NCI-H446 (cell line): ENCODE results near the gene UPF1.

Source experiments
- DNase-seq, 2 experiments: peaks; one replicate each; lab custom pipeline; 2025; lab: John Stamatoyannopoulos, UW

UPF1 gene

DNA sequence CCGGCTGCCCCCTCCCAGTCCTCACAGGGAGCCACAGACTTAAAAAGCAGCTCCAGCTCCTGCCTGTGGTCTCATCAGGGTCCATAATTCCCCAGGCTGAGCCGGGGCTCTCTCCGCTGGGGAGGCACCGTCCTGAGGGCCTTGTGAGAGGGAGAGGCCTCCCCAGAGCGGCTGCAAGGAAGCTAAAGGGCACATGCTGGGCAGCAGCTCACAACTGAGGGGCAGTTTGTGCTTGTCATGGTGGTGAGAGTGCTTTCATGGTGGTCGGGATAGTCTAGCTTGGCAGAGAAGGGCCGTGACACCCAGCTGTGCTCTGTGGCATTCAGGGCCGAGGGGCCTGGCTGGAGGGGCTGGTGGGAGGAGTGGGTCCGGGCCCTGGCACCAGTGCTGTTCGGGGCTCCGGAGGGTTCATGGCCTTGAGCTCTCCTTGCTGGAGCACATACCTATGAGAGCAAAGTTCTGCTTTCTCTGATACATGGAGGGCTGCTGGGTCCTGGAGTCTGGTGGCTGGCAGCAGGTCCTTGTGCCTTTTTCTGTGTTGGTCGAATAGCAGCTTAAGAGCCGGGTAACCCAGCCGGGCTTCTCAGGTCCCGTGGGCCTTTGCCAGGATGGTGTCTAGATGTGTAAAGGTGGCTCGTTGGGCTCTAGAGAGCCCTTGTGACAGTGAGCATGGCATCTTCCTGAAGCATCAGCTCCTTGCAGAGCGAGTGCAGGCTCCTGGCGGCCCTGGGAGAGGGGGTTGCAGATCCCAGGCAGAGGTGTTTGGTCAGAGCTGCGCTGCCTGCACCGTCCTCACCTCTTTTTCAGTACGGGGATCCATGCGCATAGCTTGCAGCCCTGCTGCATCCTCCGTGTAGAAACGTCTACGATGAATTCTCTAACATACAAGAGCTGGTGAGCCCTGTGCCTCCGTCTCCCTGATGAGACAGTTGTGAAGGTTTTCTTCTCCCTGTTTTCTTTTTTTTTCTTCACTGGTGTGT is 8.8 kb downstream of the UPF1 start:
- DNase-seq = no peak

DNA sequence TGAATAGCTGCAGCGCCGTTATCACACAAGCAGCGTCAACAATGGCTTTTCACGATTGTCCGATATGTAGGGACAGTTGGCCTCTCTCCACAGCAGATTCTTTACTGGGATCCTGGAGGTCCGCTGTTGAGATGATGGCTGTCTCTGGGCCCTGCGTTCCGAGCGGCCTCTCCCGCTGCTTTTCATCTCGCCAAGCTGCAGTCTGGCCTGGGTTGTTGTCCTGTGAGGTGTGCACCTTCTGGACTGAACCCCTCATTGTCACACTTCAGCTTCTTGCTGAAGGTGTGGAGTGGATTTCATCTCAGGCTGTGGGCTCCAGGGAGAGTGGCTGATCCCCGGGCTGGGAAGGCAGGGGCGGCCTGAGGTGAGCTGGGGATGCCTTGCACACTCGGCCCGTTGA is 9.6 kb downstream of the UPF1 start:
- no peak for DNase-seq

DNA sequence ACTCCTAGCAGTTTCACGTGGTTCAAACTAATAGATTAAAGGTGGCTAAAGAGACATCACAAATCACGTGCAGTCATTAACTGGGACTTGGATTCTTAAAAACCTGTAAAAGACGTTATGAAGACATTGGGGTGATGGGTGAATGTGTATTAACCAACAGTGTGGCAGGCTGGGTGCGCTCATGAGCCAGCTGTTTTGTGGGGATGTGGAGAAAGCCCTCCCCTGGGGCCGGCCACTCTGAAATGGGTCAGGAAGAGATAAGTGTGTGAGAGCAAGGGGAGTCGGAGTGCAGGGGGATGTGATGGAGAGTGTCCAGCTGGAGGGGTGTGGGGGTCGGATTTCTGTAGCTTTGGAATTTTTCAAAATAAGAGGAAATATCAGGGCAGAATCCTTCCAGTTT is 10.4 kb downstream of the UPF1 start:
- DNase-seq = no peak

DNA sequence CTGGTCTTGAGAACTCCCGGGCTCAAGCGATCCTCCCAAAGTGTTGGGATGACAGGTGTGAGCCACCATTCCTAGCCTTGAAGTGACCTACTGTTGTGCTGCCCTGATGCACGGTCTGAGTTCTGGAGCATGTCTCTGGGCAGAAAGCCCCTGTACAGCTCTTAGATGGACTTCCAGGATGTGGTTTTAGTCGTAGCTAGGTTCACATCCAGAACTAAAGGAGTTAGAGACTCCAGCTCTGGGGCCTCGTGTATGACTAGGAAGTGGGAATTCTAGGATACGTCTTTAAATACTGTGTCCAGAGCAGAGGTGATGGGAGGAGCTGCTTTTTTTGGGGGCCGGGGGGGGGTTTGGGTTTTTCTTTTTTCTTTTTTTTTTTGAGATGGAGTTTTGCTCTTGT is 12.2 kb downstream of the UPF1 start:
- no peak for DNase-seq

DNA sequence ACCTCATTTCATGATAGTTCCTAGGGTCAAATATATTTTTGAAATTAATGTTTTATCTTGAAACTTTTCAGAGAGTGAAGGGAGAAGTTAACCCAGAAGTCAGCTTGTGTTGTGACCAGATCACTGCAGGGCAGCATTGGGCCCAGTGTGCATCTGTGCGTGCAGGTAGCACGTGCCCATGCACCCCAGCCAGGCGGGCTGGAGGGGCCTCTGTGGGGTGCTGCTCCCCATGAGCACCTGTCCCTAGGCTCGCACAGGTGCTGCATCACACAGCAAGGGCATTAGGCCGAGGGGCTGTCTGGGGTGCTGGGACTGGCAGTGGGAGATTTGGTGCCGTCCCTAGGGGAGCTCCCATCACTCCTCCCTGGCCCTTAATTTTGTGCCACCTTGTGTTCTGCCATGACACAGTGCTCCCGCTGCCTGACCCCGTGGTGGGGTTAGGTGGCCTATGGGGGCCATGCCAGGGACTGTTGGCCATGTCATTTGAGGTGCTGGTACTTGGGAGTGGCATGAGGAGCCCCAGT is 13.1 kb downstream of the UPF1 start:
- DNase-seq = no peak

DNA sequence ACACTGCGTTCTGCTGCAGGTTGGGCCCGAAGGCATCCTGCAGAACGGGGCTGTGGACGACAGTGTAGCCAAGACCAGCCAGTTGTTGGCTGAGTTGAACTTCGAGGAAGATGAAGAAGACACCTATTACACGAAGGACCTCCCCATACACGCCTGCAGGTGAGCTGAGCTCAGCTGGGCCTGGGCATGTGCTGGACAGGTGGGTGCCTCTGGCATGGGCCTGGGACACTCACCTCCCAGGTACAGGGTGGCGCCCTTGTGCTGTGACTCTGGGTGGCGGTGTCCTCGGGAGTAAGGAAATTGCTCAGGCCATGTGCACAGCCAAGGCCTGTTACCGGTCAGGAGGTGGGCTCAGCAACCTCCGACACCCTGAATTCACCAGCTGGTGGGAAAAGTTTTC is 14.2 kb downstream of the UPF1 start:
- no peak for DNase-seq

DNA sequence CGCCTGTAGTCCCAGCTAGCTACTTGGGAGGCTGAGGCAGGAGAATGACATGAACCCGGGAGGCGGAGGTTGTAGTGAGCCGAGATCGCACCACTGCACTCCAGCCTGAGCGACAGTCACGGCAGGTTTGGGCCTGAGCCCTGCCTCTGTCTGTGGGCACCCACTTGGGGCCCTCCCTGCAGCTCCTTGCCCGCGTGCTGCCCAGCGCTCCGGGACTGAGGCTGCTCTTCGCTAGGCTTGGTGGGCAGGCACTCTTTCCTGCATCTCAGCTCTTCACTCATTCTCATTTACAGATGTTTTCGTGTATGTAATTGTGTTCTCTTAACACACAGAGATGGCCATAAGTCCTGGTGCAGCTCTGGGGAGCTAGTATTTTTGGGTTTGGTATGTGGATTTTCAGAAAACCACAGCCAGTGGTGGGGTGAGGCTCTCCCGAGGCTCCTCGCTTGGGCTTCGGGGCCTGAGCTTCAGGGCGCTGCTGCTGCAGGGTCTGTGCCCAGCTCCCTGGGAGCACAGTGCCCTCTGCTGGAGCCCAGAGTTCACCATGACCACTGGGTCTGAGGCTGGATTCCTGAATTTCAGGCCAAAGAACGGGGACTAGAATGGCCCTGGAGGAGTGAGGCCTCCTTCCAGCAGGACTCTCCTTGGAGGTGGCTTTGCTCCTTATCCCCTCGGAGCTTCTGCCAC is 15.2 kb downstream of the UPF1 start:
- peak; percentile 28 to 72 for DNase-seq

DNA sequence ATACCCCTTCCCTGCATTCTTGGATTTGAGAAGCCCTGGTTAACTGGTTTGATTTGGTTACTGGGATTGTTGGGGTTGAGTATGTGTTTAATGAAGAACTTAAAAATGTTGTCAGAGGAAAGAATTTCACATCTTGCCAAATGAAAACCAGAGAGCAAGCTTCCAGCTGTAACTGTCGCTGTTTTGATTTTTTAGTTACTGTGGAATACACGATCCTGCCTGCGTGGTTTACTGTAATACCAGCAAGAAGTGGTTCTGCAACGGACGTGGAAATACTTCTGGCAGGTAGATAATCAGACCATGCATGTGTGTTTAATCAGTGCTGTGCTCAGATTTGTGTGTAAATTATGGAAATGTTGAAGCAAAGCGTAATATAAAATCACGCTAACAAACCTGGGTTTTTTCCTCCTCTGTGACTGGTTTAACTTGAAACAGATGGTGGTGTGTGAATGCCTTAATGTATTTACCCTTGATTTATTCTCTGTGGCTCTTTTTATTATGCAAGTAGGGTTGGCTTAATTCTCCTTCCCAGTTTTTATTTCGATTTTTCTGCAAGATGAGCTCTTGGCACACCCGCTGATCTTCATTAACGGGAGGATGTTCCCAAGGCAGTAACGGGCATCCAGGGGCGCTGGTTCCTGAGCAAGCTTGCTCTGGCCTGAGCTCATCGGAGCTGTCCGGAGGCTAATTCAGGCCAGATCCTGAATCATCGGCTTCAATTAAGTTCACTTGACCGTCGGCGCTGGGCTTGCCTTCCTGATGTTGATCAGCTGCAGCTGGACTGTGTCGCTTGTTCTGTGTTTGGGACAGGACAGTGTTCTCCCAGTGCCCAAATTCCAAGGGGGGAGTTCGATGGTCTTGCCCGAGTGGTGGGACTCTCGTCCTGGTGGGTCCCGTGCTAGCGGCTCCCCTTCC is 16.0 kb downstream of the UPF1 start:
- DNase-seq = no peak

DNA sequence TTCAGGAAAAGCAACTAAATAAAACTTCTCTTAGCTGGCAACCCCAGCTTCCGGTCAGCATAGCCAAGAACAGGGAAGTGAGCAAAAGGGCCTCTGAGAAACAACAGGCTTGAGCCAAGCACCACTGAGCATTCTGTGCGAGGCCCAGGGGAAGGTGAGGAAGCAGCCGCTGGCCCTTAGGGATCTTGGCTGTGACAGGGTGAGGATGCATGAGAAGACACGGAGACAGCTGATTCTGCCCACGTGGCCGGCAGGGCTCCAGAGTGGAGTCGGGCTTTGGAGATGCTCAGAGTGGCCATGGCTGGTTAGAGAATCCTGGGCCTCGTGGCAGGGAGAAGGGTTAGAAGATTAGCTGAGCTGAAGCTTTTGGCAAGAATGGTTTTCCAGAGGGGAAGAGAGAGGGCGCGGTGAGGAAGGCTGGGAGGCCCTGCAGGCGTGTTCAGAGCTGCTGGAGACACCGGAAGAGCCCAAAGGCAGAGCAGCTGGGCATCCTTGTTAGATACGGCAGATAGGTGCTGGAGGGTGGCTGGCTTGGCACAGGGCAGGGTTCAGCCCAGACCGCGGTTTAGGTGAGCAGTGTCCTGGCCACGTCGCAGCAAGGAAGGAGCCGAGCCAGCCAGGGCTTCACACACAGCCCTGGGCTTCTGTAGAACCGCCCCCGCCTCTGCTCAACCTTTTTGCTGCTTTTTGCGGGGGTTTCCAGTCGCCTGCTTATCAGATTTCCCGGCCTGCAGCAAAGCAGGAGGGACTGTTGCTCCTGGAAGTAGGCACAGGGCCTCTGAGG is 17.3 kb downstream of the UPF1 start:
- no peak for DNase-seq

DNA sequence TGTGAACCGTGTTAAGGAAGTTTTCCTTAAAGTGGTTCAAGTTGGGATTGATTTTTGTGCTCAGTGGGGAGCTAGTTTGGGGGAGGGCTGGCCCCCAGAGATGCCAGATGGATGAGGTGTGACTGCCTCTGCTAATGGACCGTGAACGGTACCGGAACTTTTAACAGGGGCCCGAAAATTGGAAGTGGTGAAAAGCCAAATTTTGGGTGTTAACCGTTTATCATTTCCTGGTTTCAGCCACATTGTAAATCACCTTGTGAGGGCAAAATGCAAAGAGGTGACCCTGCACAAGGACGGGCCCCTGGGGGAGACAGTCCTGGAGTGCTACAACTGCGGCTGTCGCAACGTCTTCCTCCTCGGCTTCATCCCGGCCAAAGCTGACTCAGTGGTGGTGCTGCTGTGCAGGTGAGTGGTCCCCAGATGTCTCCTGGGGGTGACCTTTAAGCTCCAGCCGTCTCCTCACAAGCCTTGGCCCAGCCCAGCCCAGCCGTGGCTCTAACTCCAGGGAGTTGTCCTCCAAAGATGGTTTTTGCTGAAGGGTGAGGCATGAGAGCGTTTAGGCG is 18.2 kb downstream of the UPF1 start:
- no peak for DNase-seq

DNA sequence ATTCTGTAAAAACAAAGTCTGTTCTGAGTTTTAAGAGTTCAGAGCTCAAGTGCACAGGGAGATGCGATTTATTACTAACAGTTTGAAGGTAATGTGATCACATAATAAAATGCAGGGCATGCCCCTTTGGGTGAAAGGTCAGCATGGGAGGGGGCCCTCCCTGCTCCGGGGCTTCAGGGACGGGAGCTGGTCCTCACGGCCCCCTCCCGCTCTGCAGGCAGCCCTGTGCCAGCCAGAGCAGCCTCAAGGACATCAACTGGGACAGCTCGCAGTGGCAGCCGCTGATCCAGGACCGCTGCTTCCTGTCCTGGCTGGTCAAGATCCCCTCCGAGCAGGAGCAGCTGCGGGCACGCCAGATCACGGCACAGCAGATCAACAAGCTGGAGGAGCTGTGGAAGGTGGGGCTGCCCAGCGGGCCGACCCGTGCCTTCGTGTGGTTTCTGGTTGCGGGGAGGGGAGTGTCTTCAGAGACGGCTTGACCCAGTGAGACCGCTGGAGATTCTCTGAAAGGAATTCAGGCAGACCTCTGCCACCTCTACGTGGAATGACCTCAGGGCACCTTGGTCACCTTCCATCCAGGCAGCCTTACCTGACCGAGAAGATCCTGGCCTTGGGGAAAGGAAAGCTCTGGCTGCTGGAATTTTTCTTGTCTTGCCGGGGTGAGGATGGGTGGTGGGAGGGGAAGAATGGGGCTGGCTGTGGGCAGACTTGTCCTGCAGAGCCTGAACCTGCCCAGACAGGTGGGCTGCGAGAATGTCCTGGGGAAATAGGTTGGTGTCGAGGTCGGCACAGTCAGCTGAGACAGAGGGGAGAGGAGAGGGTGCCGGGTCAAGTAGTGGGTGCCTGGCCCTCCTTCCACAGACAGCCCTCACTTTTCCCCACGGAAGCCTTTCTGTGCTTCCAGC is 19.0 kb downstream of the UPF1 start:
- no peak for DNase-seq

DNA sequence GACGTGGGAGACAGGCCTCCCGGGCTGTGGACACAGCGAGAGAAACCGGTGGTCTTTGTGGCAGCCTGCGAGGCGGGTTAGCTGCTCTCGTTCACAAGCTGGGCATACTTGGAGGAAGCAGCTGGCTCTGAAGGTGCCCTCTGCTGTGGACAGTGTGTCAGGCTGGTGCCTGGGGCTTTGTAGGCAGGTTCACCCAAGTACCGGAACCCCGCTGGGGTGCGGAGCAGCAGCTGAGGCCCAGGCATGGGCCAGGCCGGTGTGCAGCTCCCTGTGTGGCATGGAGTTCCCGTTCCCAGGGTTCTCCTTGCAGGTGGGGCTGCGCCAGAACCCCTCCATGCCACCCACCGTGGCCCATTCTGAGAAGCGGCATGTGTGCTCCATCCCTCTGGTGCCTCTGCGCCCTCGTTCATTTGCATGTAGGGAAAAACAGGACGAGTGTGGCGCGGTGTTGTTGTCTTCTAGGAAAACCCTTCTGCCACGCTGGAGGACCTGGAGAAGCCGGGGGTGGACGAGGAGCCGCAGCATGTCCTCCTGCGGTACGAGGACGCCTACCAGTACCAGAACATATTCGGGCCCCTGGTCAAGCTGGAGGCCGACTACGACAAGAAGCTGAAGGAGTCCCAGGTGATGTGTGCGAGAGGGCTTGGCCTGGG is 20.0 kb downstream of the UPF1 start:
- no peak for DNase-seq

DNA sequence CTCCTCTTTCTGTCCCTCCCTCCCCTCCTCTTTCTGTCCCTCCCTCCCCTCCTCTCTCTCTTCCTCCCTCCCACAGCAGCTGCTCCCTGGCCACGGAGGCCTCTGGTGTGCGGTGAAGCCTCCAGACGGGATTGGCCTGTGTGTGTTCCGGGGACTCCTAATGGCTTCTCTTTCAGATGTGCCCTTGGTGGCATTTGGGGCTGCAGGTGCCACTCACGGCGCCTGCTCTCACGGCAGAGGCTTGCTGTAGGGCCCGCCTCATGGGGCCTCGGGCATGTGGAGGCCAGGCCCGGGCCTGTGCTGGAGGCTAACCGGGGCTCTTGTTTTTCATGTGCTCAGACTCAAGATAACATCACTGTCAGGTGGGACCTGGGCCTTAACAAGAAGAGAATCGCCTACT is 20.9 kb downstream of the UPF1 start:
- no peak for DNase-seq

DNA sequence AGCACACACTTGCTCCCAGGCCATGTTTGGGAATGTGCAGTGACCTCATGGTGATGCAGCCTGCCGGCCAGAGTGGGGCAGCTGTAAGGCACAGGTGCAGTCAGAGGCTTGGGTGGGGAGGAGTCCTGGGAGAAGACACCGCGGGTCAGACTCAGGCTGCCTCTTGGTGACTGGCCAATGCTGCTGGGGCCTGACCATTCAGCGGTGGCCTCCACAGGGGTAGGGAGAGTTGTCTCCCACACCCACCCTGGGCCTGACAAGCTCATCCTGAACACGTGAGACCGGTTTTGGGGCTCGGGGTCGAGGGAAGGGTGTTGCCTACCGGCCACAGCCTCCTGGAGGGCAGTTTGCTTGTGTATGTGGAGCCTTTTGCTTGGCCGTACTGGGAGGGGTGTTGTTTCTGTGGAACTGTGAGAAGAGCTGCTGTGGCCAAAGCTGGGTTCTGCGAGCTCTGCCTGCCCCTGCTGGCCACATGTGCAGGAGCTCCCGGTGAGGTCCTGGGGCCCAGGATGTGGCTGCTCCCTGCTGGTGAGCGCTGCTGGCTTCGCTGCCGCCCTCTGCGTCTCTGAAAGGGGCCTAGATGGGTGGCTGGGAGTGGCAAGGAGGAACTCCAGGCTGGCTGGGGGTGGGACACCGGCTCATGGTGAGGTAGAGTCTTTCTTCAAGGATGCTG is 22.1 kb downstream of the UPF1 start:
- DNase-seq = no peak

DNA sequence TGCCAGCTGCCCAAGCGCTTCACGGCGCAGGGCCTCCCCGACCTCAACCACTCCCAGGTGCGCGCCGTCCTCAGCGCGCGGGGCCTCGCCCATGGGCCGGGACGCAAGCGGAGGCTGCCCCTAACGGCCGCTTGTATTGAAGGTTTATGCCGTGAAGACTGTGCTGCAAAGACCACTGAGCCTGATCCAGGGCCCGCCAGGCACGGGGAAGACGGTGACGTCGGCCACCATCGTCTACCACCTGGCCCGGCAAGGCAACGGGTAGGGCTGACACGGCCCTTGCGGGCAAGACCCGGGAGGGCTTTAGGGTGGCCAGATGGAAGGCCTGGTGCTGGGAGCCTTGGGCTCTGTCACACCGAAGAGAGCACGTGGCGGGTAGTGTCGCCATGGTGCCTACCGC is 23.2 kb downstream of the UPF1 start:
- no peak for DNase-seq

DNA sequence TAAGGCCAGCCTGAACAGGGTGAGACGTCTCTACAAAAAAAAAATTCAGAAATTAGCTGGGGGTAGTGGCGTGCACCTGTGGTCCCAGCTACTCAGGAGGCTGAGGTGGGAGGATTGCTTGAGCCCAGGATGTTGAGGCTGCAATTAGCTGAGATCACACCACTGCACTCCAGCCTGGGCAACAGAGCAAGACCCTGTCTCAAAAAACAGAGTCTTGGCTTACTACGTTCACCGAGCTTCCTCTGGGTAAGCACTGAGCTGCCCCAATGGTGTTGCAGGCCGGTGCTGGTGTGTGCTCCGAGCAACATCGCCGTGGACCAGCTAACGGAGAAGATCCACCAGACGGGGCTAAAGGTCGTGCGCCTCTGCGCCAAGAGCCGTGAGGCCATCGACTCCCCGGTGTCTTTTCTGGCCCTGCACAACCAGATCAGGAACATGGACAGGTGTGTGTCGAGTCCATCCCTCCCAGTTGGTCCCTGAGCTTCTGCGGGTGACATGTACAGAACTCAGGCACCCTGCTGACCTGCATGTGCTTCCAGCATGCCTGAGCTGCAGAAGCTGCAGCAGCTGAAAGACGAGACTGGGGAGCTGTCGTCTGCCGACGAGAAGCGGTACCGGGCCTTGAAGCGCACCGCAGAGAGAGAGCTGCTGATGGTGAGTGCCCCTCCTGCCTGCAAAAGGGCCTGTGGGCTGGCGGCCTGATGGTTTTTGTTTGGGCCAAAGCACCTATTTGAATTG is 24.1 kb downstream of the UPF1 start:
- DNase-seq = no peak

DNA sequence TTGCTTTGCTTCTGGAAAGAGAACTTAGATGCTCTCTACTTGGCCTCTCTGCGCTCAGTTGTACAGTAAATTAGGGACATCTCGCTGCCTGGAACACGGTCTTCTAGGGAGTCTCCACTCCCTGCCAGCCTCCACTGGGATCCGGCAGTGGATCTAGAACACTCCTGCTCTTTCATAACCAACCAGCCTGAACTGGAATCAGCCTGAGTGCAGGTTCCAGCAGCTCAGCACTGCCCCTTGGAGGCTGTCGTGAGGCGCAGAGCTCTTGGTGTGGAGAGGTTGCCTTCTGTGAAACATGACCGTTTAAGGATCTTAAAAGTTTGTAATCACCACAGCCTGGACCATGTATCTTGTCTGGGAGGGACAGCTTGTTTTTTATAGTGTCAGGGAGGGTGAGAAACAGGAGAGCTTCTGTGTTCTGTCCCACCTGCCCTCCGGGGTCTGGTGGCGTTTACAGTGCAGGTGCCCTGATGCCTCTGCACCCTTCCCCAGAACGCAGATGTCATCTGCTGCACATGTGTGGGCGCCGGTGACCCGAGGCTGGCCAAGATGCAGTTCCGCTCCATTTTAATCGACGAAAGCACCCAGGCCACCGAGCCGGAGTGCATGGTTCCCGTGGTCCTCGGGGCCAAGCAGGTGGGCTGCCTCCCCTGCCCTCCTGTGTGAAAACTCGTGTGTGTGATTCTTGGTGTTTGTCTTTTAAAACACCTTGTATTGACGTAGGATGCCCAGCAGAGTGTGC is 24.8 kb downstream of the UPF1 start:
- DNase-seq = no peak
